MM.1S (cell line): ENCODE measurements around the gene SDK1.

ENCODE experiments used
- DNase-seq: peaks from one replicate; pipeline ENCODE4 v3.0.0-alpha.2; 2015
- H2AFZ ChIP-seq: fragments of 300-600 bp; sonication (generic); 2 replicates; pipeline ENCODE4 v1.6.0; 2016; ENCODE audit warnings: antibody characterized with exemption, low read length
- H3F3A ChIP-seq: fragments of 300-600 bp; sonication (generic); 2 replicates; pipeline ENCODE4 v1.6.1; 2016; ENCODE audit warnings: mild to moderate bottlenecking, antibody characterized with exemption, low read length, moderate library complexity, mixed read lengths; ENCODE audit not compliant: insufficient read depth
- H3K27ac ChIP-seq: fragments of 300-600 bp; sonication (generic); 2 replicates; pipeline ENCODE4 v1.5.1; 2016; ENCODE audit warnings: mild to moderate bottlenecking, low read length
- H3K27me3 ChIP-seq: fragments of 300-600 bp; sonication (generic); replicated peaks from 2 replicates; pipeline ENCODE4 v1.6.0; 2016; ENCODE audit warnings: low read length; ENCODE audit not compliant: insufficient read depth
- H3K36me3 ChIP-seq: fragments of 300-600 bp; sonication (generic); replicated peaks from 2 replicates; pipeline ENCODE4 v1.6.1; 2016; ENCODE audit warnings: mild to moderate bottlenecking, low read length, mixed read lengths; ENCODE audit not compliant: insufficient read depth
- H3K4me1 ChIP-seq: fragments of 300-600 bp; sonication (generic); 2 replicates; pipeline ENCODE4 v1.6.1; 2016; ENCODE audit warnings: low read length, mixed read lengths
- H3K4me2 ChIP-seq: fragments of 300-600 bp; sonication (generic); 2 replicates; pipeline ENCODE4 v1.6.0; 2016; ENCODE audit warnings: low read depth, low read length
- H3K4me3 ChIP-seq: fragments of 300-600 bp; sonication (generic); 2 replicates; pipeline ENCODE4 v1.5.1; 2016; ENCODE audit warnings: low read length, mixed read lengths
- H3K79me2 ChIP-seq: fragments of 300-600 bp; sonication (generic); 2 replicates; pipeline ENCODE4 v1.6.1; 2016; ENCODE audit warnings: mixed run types, low read length, mixed read lengths
- H3K9ac ChIP-seq: fragments of 300-600 bp; sonication (generic); 2 replicates; pipeline ENCODE4 v1.6.1; 2016; ENCODE audit warnings: low read length, mixed read lengths
- H3K9me2 ChIP-seq: fragments of 300-600 bp; sonication (generic); replicated peaks from 2 replicates; pipeline ENCODE4 v1.6.1; 2016; ENCODE audit warnings: mild to moderate bottlenecking, low read length, mixed read lengths; ENCODE audit not compliant: insufficient read depth
- H3K9me3 ChIP-seq: fragments of 300-600 bp; sonication (generic); replicated peaks from 2 replicates; pipeline ENCODE4 v1.6.1; 2016; ENCODE audit warnings: mild to moderate bottlenecking, low read length, mixed read lengths; ENCODE audit not compliant: insufficient read depth
- H4K20me1 ChIP-seq: fragments of 300-600 bp; sonication (generic); 2 replicates; pipeline ENCODE4 v1.6.1; 2016; ENCODE audit warnings: mild to moderate bottlenecking, low read length, moderate library complexity, mixed read lengths; ENCODE audit not compliant: insufficient read depth
- EZH2 ChIP-seq: fragments of 300-600 bp; sonication (generic); optimal IDR thresholded peaks from 2 replicates; pipeline ENCODE3; 2017; ENCODE audit warnings: low read depth, mild to moderate bottlenecking, antibody characterized with exemption, low read length, mixed read lengths
- EZH2phosphoT487 ChIP-seq: fragments of 300-600 bp; sonication (generic); IDR thresholded peaks from 2 replicates; pipeline ENCODE4 v1.6.1; 2018; ENCODE audit warnings: antibody characterized with exemption, low read length
- TF ChIP-seq, protein P1 (sequence below): fragments of 300-600 bp; sonication (generic); IDR thresholded peaks from 2 replicates; pipeline ENCODE4 v1.5.1; 2016; ENCODE audit warnings: antibody characterized with exemption, low read length, mixed read lengths

The SDK1 gene

DNA sequence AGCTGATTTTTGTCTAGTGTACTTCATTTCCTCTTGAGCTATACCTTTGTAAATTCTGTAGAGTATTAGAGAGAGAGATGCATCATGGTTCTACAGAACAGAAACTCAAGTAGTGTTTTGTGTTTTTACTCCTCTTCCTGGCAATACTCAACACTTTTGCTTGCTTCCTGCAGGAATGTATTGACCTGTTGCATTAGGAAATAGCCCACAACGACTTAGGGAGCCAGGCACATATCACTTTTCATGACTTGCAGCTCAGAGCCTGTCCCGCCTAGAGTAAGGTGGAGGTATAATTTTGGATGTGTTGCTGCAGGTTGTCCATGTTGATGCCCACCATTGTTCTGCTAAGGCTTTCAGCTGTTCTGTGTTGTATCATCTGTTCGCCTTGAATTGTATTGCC lies 216.3 kb downstream of the SDK1 start:
- no peak overlapping the region for H3K4me2 ChIP-seq
- H3K9me2 ChIP-seq = no peaks in the 10 kb centered on the region
- no peaks in the 10 kb centered on the region for H3K79me2 ChIP-seq
- no peaks in the 10 kb centered on the region for H3F3A ChIP-seq
- H3K4me1 ChIP-seq = no peaks in the 10 kb centered on the region
- H3K9ac ChIP-seq = no peak overlapping the region
- no peaks in the 10 kb centered on the region for H3K27me3 ChIP-seq
- DNase-seq = no peak
- no peaks in the 10 kb centered on the region for H3K36me3 ChIP-seq
- TF ChIP-seq EZH2phosphoT487 (no peak), EZH2 (no peak)
- TF ChIP-seq, protein P1, sequence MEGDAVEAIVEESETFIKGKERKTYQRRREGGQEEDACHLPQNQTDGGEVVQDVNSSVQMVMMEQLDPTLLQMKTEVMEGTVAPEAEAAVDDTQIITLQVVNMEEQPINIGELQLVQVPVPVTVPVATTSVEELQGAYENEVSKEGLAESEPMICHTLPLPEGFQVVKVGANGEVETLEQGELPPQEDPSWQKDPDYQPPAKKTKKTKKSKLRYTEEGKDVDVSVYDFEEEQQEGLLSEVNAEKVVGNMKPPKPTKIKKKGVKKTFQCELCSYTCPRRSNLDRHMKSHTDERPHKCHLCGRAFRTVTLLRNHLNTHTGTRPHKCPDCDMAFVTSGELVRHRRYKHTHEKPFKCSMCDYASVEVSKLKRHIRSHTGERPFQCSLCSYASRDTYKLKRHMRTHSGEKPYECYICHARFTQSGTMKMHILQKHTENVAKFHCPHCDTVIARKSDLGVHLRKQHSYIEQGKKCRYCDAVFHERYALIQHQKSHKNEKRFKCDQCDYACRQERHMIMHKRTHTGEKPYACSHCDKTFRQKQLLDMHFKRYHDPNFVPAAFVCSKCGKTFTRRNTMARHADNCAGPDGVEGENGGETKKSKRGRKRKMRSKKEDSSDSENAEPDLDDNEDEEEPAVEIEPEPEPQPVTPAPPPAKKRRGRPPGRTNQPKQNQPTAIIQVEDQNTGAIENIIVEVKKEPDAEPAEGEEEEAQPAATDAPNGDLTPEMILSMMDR = no peak
- no peak overlapping the region for H3K27ac ChIP-seq
- H2AFZ ChIP-seq = no peak overlapping the region
- no peaks in the 10 kb centered on the region for H3K9me3 ChIP-seq
- no peaks in the 10 kb centered on the region for H4K20me1 ChIP-seq
- no peak overlapping the region for H3K4me3 ChIP-seq

DNA sequence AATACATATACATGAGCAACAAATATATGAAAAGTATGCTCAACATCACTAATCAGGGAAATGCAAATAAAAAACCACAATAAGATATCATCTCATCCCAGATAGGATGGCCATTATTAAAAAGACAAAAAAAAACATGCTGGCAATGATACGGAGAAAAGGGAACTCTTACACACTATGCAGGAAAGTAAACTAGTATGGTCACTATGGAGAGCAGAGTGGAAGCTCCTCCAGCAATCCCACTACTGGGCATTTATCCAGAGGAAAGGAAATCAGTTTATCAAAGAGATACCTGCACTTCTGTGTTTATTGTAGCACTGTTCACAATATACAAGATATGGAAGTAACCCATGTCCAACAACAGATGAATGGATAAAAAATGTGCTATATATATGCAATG lies 217.5 kb downstream of the SDK1 start:
- DNase-seq = no peak
- H3K79me2 ChIP-seq = no peaks in the 10 kb centered on the region
- H3K9me3 ChIP-seq = no peaks in the 10 kb centered on the region
- no peaks in the 10 kb centered on the region for H3K27me3 ChIP-seq
- no peak overlapping the region for H3K9ac ChIP-seq
- no peaks in the 10 kb centered on the region for H3K4me1 ChIP-seq
- no peak overlapping the region for H3K27ac ChIP-seq
- H3K9me2 ChIP-seq = no peaks in the 10 kb centered on the region
- no peaks in the 10 kb centered on the region for H3K36me3 ChIP-seq
- TF ChIP-seq, protein P1 = no peak
- TF ChIP-seq EZH2phosphoT487 (no peak), EZH2 (no peak)
- no peak overlapping the region for H2AFZ ChIP-seq
- no peak overlapping the region for H3K4me2 ChIP-seq
- no peaks in the 10 kb centered on the region for H4K20me1 ChIP-seq
- H3F3A ChIP-seq = no peaks in the 10 kb centered on the region
- H3K4me3 ChIP-seq = no peak overlapping the region

DNA sequence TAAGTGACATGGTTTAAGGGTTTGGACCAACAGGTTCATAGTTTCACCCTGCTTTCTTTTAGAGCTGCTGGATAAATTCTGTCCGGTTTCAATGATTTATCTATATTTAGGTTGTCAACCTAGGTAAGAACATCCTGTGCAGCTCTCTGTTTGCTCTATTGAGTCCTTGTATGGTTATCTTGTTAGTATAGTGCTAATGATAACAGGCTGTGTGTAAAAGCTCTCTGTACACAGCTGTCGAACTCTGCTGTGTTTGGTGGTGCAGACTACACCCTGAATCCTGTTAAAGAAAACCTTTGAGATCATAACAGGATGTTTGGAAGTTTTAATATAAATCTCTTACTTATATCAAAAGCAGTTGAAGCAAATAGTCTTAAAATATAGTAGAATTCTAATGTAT lies 219.2 kb downstream of the SDK1 start:
- H3K79me2 ChIP-seq = no peaks in the 10 kb centered on the region
- H3K27me3 ChIP-seq = no peaks in the 10 kb centered on the region
- TF ChIP-seq EZH2phosphoT487 (no peak), EZH2 (no peak)
- TF ChIP-seq, protein P1 = no peak
- no peak for DNase-seq
- no peaks in the 10 kb centered on the region for H3K9me2 ChIP-seq
- no peaks in the 10 kb centered on the region for H3K9me3 ChIP-seq
- no peaks in the 10 kb centered on the region for H4K20me1 ChIP-seq
- H3K9ac ChIP-seq = no peak overlapping the region
- H3F3A ChIP-seq = no peaks in the 10 kb centered on the region
- H3K4me2 ChIP-seq = no peak overlapping the region
- no peak overlapping the region for H3K4me3 ChIP-seq
- no peak overlapping the region for H2AFZ ChIP-seq
- H3K4me1 ChIP-seq = no peaks in the 10 kb centered on the region
- no peak overlapping the region for H3K27ac ChIP-seq
- no peaks in the 10 kb centered on the region for H3K36me3 ChIP-seq
